ENCODE measurements around the gene OR2A42.
"Not testable (repeated sequence)": the region's sequence is repeated elsewhere in the genome, so short reads cannot be mapped to it uniquely, and the experiment has no call there.

OR2A42 gene

GRCh38 chr7:144245372-144245771 lies 6.0 kb upstream of the OR2A42 start:
- not testable (repeated sequence) for H3K36me3 Mint-ChIP-seq (ENCODE audit: low read depth); H3K4me3 Mint-ChIP-seq; H3K9me3 Mint-ChIP-seq; H3K4me1 Mint-ChIP-seq (ENCODE audit: low read depth); H3K27ac Mint-ChIP-seq; H3K27me3 Mint-ChIP-seq (ENCODE audit: low read depth)

- H3K4me3 Mint-ChIP-seq; H3K4me1 Mint-ChIP-seq (ENCODE audit: low read depth): not testable (repeated sequence)
Measured at GRCh38 chr7:144238530-144239082, 799 bp downstream of the OR2A42 start.

GRCh38 chr7:144233039-144233438 lies 6.4 kb downstream of the OR2A42 start:
- H3K9me3 Mint-ChIP-seq = not testable (repeated sequence)

More at GRCh38 chr7:144238530-144239082, 799 bp downstream of the OR2A42 start:
- not testable (repeated sequence) for H3K9me3 Mint-ChIP-seq; H3K36me3 Mint-ChIP-seq (ENCODE audit: low read depth); H3K27me3 Mint-ChIP-seq (ENCODE audit: low read depth); H3K27ac Mint-ChIP-seq

GRCh38 chr7:144231027-144231426 lies 8.4 kb downstream of the OR2A42 start:
- H3K4me1 Mint-ChIP-seq (ENCODE audit: low read depth); H3K4me3 Mint-ChIP-seq; H3K27me3 Mint-ChIP-seq (ENCODE audit: low read depth); H3K36me3 Mint-ChIP-seq (ENCODE audit: low read depth); H3K9me3 Mint-ChIP-seq; H3K27ac Mint-ChIP-seq: not testable (repeated sequence)

More at GRCh38 chr7:144233039-144233438, 6.4 kb downstream of the OR2A42 start:
- H3K36me3 Mint-ChIP-seq (ENCODE audit: low read depth); H3K27me3 Mint-ChIP-seq (ENCODE audit: low read depth); H3K4me1 Mint-ChIP-seq (ENCODE audit: low read depth); H3K4me3 Mint-ChIP-seq; H3K27ac Mint-ChIP-seq: not testable (repeated sequence)

- not testable (repeated sequence) for H3K27ac Mint-ChIP-seq; H3K4me1 Mint-ChIP-seq (ENCODE audit: low read depth); H3K27me3 Mint-ChIP-seq (ENCODE audit: low read depth); H3K4me3 Mint-ChIP-seq; H3K36me3 Mint-ChIP-seq (ENCODE audit: low read depth); H3K9me3 Mint-ChIP-seq
Measured at GRCh38 chr7:144228810-144229209, 10.6 kb downstream of the OR2A42 start.

GRCh38 chr7:144226866-144227265 lies 12.5 kb downstream of the OR2A42 start:
- not testable (repeated sequence) for H3K27me3 Mint-ChIP-seq (ENCODE audit: low read depth); H3K27ac Mint-ChIP-seq; H3K9me3 Mint-ChIP-seq; H3K36me3 Mint-ChIP-seq (ENCODE audit: low read depth); H3K4me3 Mint-ChIP-seq; H3K4me1 Mint-ChIP-seq (ENCODE audit: low read depth)

- not testable (repeated sequence) for H3K4me1 Mint-ChIP-seq (ENCODE audit: low read depth); H3K27ac Mint-ChIP-seq; H3K27me3 Mint-ChIP-seq (ENCODE audit: low read depth); H3K4me3 Mint-ChIP-seq; H3K36me3 Mint-ChIP-seq (ENCODE audit: low read depth); H3K9me3 Mint-ChIP-seq
Measured at GRCh38 chr7:144223675-144224074, 15.7 kb downstream of the OR2A42 start.

GRCh38 chr7:144220531-144220930 lies 18.9 kb downstream of the OR2A42 start:
- H3K36me3 Mint-ChIP-seq (ENCODE audit: low read depth); H3K4me3 Mint-ChIP-seq; H3K27me3 Mint-ChIP-seq (ENCODE audit: low read depth); H3K4me1 Mint-ChIP-seq (ENCODE audit: low read depth); H3K27ac Mint-ChIP-seq; H3K9me3 Mint-ChIP-seq: not testable (repeated sequence)

GRCh38 chr7:144219149-144219548 lies 20.3 kb downstream of the OR2A42 start:
- H3K4me1 Mint-ChIP-seq (ENCODE audit: low read depth) = not testable (repeated sequence)

GRCh38 chr7:144218581-144218980 lies 20.8 kb downstream of the OR2A42 start:
- H3K27me3 Mint-ChIP-seq (ENCODE audit: low read depth); H3K4me3 Mint-ChIP-seq; H3K4me1 Mint-ChIP-seq (ENCODE audit: low read depth); H3K27ac Mint-ChIP-seq; H3K9me3 Mint-ChIP-seq; H3K36me3 Mint-ChIP-seq (ENCODE audit: low read depth): not testable (repeated sequence)

More at GRCh38 chr7:144219149-144219548, 20.3 kb downstream of the OR2A42 start:
- H3K27ac Mint-ChIP-seq; H3K9me3 Mint-ChIP-seq; H3K4me3 Mint-ChIP-seq; H3K27me3 Mint-ChIP-seq (ENCODE audit: low read depth); H3K36me3 Mint-ChIP-seq (ENCODE audit: low read depth): not testable (repeated sequence)

GRCh38 chr7:144217200-144217599 lies 22.2 kb downstream of the OR2A42 start:
- H3K36me3 Mint-ChIP-seq (ENCODE audit: low read depth); H3K27ac Mint-ChIP-seq; H3K9me3 Mint-ChIP-seq; H3K4me1 Mint-ChIP-seq (ENCODE audit: low read depth); H3K27me3 Mint-ChIP-seq (ENCODE audit: low read depth); H3K4me3 Mint-ChIP-seq: not testable (repeated sequence)

- not testable (repeated sequence) for H3K27ac Mint-ChIP-seq; H3K4me1 Mint-ChIP-seq (ENCODE audit: low read depth)
Measured at GRCh38 chr7:144205306-144205705, 34.1 kb downstream of the OR2A42 start.

GRCh38 chr7:144203086-144203485 lies 36.3 kb downstream of the OR2A42 start:
- H3K27me3 Mint-ChIP-seq (ENCODE audit: low read depth); H3K4me1 Mint-ChIP-seq (ENCODE audit: low read depth); H3K9me3 Mint-ChIP-seq; H3K27ac Mint-ChIP-seq; H3K36me3 Mint-ChIP-seq (ENCODE audit: low read depth); H3K4me3 Mint-ChIP-seq: not testable (repeated sequence)

More at GRCh38 chr7:144205306-144205705, 34.1 kb downstream of the OR2A42 start:
- not testable (repeated sequence) for H3K4me3 Mint-ChIP-seq; H3K9me3 Mint-ChIP-seq; H3K27me3 Mint-ChIP-seq (ENCODE audit: low read depth); H3K36me3 Mint-ChIP-seq (ENCODE audit: low read depth)

- not testable (repeated sequence) for H3K4me3 Mint-ChIP-seq; H3K27ac Mint-ChIP-seq; H3K9me3 Mint-ChIP-seq; H3K4me1 Mint-ChIP-seq (ENCODE audit: low read depth); H3K36me3 Mint-ChIP-seq (ENCODE audit: low read depth); H3K27me3 Mint-ChIP-seq (ENCODE audit: low read depth)
Measured at GRCh38 chr7:144201978-144202377, 37.4 kb downstream of the OR2A42 start.

- H3K27ac Mint-ChIP-seq; H3K36me3 Mint-ChIP-seq (ENCODE audit: low read depth); H3K4me1 Mint-ChIP-seq (ENCODE audit: low read depth); H3K9me3 Mint-ChIP-seq; H3K27me3 Mint-ChIP-seq (ENCODE audit: low read depth); H3K4me3 Mint-ChIP-seq: not testable (repeated sequence)
Measured at GRCh38 chr7:144198934-144199333, 40.5 kb downstream of the OR2A42 start.

- not testable (repeated sequence) for H3K27me3 Mint-ChIP-seq (ENCODE audit: low read depth); H3K9me3 Mint-ChIP-seq; H3K4me1 Mint-ChIP-seq (ENCODE audit: low read depth); H3K36me3 Mint-ChIP-seq (ENCODE audit: low read depth)
- Mint-ChIP-seq H3K4me3 (peak within 1 kb of the TSS; percentile 73), H3K27ac (peak within 1 kb of the TSS; percentile 62)
Measured at GRCh38 chr7:144195212-144195872, 44.1 kb downstream of the OR2A42 start, which contains the start of gene ARHGEF35. Gene ARHGEF35 (minus strand): TSS chr7:144195833. CDS start chr7:144188383, 7,450 bp downstream.
